Measurements from ENCODE around the gene TADA3.

DNA sequence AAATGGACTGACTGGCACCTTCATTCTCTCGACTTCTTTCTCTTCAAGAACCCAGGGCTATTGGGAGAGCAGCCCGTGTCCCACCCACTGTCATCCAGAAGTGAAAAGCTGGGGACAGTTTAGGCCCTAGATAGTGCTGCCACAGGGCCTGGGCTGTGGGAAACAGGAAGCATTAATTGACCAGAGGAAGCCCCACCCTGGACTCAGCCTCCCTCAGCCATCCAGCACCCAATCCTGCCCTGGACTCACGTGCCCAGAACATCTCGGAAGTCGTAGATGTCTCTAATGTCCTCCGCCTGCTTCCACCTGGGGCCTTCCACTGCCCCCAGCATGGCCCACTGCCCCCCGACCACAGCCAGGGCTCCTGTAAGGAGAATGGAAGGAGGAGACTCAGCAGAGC lies 24.9 kb downstream of the TADA3 start:
- TF ChIP-seq POLR2A (IDR thresholded peaks at IDR 0.05; ENCODE audit: low read depth, low read length): no peak
- no peak for TF ChIP-seq TAF1 (IDR thresholded peaks at IDR 0.05; ENCODE audit: low read depth, low read length)
- TF ChIP-seq POU2F2 (IDR thresholded peaks at IDR 0.05; ENCODE audit: low read depth, low read length): no peak
- no peak for TF ChIP-seq POLR2AphosphoS5 (IDR thresholded peaks at IDR 0.05; ENCODE audit: low read depth, low read length)
- no peak for TF ChIP-seq PAX5 (IDR thresholded peaks at IDR 0.05; ENCODE audit: insufficient read depth, low read length, severe bottlenecking)

Measured in GM12891 (cell line).